Hypothalamus (tissue), 51 donors: ENCODE results near the gene AVPR2.

Experiments used
- DNase-seq, 51 donors: peaks; one replicate each; lab custom pipeline; 2025; lab: John Stamatoyannopoulos, UW

AVPR2 gene

GRCh38 chrX:153910446-153910845, 6.0 kb downstream of the AVPR2 start:
- DNase-seq: no peak

GRCh38 chrX:153911798-153912197, 7.3 kb downstream of the AVPR2 start:
- DNase-seq: no peak

GRCh38 chrX:153913211-153913610, 8.7 kb downstream of the AVPR2 start:
- DNase-seq: no peak

DNA sequence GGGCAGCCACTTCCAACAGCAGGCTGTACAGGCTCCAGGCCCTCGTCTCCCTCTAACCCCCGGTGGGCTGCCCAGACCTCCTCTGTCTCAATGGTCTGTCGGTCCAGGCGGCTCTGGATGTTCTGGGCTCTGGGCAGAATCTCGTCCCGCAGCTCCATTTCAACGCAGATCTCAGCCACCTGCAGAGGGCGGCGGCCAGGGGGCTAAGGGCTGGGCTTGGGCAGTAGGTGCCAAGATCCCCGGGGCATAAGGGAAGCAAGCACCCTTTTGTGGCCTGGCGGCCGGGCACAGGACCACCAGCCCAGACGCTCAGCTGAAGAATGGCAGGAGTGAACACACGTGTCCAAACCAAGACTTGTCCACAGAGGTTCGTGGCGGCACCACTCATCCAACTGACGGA, 9.2 kb downstream of the AVPR2 start:
- DNase-seq: no peak

- DNase-seq: no peak
These were observed 13.4 kb downstream of the AVPR2 start for GRCh38 chrX:153917869-153918268.

GRCh38 chrX:153919281-153919680, 14.8 kb downstream of the AVPR2 start:
- DNase-seq: no peak

GRCh38 chrX:153920546-153920945, 16.1 kb downstream of the AVPR2 start:
- DNase-seq: no peak

GRCh38 chrX:153921070-153921469, 16.6 kb downstream of the AVPR2 start:
- DNase-seq: no peak

DNA sequence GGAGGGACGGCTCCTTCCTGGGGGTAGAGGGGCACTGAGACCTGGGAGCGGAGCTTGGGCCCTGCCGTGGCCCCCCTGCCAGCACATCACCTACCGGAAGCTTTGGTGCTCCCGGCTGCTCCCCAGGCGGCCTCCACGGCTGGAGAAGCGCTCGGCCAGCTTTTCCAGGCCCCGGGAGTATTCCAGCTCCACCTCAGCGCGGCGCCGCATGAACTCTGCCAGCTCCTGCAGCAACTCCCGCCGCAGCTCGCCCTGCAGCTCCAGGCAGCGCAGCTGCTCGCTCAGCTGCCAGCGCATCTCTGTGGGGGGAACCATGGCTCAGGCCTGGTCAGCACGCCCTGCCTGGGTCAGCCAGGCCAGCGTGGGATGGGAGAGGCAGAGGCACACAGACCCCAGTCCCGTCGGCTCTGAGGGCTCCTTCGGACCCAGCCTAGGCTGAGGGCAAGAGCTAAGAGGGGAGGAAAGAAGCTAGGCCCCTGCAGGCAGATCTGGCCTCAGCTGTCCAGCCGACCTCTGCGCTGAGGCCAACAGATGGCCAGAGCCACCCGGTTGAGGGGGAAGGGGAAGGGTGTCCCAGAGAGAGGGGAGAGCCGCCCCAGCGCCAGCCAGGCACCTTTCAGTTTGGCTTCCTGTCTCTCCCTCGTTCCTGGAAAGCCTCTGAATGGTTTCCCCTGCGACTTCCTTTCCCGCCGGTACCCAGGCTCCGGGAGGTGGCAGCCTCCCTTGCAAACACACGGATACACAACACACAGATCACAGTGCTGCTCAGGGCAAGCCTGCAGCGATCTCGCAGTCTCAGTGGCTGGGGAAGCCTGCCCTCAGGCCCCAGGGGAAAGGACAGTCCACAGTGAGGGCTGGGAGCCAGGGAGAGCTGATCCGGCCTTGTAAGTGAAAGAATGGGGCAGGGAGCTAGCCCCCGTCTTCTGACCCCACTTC, 17.3 kb downstream of the AVPR2 start:
- DNase-seq: peak in 1 of 51 donors; percentile 14

DNA sequence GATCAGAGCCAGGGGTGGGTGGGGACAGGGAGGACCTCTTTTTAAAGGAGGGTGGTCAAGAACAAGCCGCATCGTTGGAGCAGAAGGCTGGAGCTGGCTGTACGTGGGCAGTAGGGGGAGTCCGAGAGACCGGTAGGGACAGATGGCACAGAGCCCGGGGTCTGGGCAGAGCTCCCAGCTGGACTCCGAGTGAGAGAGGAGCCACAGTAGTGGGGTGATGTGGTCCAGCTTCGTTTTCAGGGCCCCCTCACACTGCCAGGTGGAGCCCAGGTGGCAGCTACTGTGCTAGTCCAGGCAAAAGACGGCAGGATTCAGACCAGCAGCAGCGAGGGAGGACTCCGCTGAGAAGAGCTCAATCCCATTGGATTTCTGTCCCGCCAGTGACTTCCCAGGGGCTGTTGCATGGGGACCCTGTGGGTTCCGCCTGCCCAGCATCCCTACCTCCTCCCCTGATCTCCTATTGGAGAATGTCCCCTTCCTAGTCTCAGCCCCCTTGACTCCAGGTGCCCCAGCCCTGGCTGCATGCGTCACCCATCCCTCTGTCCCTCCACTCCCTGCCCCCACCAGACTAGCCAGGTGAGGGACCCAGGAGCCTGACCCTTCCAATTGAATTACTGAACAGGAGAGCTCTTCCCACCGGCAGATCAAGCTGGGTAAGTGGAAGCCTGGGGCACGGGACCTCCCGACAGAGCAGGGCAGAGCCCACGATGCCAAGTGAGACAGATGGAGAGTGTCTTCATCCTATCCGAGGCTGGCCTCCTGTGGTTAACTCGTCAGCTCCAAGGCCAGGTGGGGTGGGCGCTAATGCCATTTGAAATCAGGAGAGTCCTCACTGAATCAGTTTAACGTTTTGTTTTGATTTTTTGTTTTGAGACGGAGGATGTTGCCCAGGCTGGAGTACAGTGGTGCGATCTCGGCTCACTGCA, 18.7 kb downstream of the AVPR2 start:
- peak in 40 of 51 donors; percentile 3 to 70 (median 41) for DNase-seq

- peak in 16 of 51 donors; percentile 3 to 33 (median 16) for DNase-seq
These were observed 19.8 kb downstream of the AVPR2 start for GRCh38 chrX:153924149-153924861.

- no peak for DNase-seq
These were observed 20.9 kb downstream of the AVPR2 start for GRCh38 chrX:153925387-153925738.

DNA sequence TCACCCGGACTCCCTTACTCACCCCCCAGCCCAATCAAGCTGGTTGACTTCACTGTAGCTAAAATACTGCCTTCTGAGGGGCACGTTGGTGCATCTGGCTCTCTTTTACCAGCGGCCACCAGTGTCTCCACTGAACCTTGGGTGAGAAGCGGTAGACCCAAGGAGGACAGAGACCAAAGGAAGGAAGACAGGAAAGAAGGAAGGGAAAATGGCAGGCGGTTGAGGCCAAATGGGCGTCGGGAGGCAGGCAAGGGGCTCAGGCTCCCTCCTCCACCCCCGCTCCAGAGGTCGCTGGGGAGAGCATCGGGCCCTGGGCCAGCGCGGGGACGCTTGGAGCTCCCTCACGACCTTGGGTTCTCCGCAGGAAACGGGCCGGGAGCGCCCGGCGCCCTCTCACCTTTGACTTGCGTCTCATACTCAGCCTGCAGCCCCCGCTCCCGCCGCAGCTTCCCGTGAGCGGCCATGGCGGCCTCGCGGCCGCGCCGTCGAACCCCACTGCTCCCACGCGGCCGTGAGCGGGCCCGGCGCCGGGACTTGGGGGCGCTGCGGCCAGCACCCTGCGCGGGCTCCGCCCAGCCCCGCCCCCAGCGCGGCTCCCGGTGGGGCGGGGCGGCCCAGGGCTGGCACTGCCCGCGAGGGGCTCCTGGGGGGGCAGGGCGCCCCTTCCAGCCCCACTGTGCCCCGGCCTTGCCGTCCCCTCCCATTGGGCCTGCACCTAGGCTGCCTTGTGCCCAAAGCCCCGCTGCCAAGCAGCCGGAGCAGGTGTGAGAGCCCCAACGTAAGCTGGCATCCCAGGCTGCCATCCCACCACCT, 21.5 kb downstream of the AVPR2 start, which contains the start of gene ARHGAP4:
TSS of gene ARHGAP4 (minus strand) at position 526 of the 813 bp plus-strand sequence. CDS start at position 464, 62 bp downstream.
- DNase-seq: no peak

- peak in 3 of 51 donors; percentile 3 to 19 (median 6) for DNase-seq
These were observed 22.0 kb downstream of the AVPR2 start for GRCh38 chrX:153926552-153926857.

DNA sequence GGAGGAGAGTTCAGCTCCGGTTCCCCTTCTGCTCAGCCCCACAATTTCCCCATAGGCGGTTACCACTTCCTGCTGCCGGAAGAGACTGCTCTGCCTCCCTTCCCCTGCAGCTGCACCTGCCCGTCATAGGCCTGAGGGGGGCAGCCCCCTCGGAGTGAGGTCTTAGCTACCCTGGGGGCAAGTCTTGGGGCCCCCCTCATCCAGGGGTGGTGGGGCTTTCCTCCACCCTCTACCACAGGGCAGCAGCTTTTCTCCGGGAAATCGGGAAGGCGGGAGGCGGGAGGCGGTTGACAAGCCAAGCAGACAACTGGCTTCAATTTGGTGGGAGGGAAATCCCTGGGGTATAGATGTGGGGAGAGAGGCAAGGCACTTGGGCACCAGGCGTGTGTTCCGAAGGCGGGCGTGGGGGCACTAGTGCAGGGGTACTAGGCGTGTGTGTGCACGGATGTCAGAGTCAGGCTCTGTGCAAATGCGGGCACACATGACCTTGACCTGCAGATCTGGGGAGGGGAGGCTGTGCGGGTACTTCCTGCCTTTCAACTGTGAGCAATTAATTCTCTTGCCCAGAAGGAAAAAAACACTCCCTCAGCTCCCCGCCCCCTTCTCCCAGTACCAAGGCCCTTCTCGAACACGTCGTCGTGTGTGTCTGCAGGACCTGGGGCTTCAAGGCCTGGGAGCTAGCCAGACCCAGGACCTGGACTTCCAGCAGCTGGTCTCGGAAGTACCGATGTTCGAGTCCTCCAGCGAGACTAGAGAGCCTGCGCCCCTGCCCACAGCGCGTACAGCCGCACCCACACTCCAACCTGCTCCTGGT, 22.6 kb downstream of the AVPR2 start:
- DNase-seq: peak in 5 of 51 donors; percentile 3 to 41 (median 13)

- peak in 1 of 51 donors; percentile 41 for DNase-seq
These were observed 23.1 kb downstream of the AVPR2 start for GRCh38 chrX:153927672-153927921.

DNA sequence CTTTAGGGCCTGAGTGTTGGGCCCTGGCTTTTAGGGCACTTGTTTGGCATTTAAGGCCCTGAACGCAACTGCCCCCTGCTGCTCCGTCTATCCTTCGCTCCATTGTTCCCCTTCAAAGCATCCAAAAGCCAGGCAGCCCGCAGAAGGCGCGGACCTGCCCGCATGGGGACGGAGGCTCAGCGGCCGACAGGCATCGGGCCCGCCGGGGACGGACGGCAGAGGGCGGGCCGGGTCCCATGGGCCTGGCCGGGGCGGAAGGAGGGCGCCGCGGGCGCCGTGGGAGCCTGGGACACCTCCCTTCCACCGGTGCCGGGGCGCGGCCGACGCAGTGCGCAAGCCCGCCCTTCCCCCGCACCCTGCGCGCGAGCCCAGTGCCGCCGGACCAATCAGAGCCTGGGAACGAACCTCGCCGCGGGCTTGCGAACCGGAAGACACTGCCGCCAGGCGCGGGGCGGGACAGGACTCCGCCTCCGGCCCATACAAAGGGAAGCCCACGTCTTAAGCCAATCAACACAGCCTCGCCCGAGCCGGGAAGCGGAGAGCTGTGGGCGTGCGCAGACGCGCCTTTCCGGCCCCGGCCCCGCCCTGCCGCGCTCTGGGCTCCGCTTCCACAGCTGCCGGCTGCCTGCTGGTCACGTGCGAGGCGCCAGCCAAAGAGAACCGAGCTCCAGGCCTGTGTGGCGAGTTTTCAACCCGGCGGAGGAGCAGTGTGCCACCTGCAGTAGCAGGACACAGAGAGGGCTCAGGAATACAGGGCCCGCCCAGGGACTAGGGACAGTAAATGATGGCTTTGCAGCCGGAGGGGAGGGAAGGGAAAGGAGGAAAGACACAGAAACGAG, 23.7 kb downstream of the AVPR2 start:
- DNase-seq: peak; percentile 15 to 100 (median 90)

DNA sequence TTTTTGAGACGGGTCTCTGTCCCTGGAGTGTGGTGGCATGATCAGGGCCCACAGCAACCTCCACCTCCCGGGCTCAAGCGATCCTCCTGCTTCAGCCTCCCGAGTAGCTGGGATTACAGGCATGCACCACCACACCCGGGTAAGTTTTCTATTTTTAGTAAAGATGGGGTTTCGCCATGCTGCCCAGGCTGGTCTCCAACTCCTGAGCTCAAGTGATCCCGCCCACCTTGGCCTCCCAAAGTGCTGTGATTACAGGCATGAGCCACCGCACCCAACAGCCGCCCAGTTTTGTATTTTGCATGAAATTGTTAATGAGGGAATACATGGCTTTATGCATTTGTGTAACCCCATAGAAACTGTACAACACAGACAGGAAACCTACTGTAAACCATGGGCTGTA, 24.4 kb downstream of the AVPR2 start:
- DNase-seq: no peak
